Hematopoietic multipotent progenitor cell treated with erythropoietin and hydrocortisone succinate and interleukin-3 and kit ligand, for 6 days (in vitro differentiated cells): ENCODE measurements around the gene ATP8A2.

ENCODE experiments used
- DNase-seq: peaks from one replicate; pipeline ENCODE4 v3.0.0-alpha.2; 2015

ATP8A2 gene

GRCh38 chr13:25982907-25983306 lies 611.1 kb downstream of the ATP8A2 start:
- no peak for DNase-seq

GRCh38 chr13:25987987-25988386 lies 616.2 kb downstream of the ATP8A2 start:
- DNase-seq = no peak

GRCh38 chr13:25988661-25989060 lies 616.9 kb downstream of the ATP8A2 start:
- DNase-seq = no peak

GRCh38 chr13:25990801-25991200 lies 619.0 kb downstream of the ATP8A2 start:
- DNase-seq = no peak

GRCh38 chr13:25992076-25992475 lies 620.3 kb downstream of the ATP8A2 start:
- no peak for DNase-seq

GRCh38 chr13:26007261-26008125 lies 635.7 kb downstream of the ATP8A2 start:
- DNase-seq = no peak

GRCh38 chr13:26010487-26011207 lies 638.9 kb downstream of the ATP8A2 start:
- DNase-seq = no peak

GRCh38 chr13:26011208-26011573 lies 639.4 kb downstream of the ATP8A2 start:
- DNase-seq = no peak

GRCh38 chr13:26011996-26012821 lies 640.4 kb downstream of the ATP8A2 start:
- DNase-seq = peak; percentile 9

- DNase-seq = no peak
Observed at GRCh38 chr13:26012995-26013394, 641.2 kb downstream of the ATP8A2 start.

GRCh38 chr13:26015271-26016125 lies 643.7 kb downstream of the ATP8A2 start:
- no peak for DNase-seq

- DNase-seq = no peak
Observed at GRCh38 chr13:26016189-26016588, 644.4 kb downstream of the ATP8A2 start.

GRCh38 chr13:26017196-26017921 lies 645.6 kb downstream of the ATP8A2 start:
- no peak for DNase-seq

- DNase-seq = no peak
Observed at GRCh38 chr13:26017932-26018665, 646.3 kb downstream of the ATP8A2 start.

- no peak for DNase-seq
Observed at GRCh38 chr13:26019251-26019650, 647.5 kb downstream of the ATP8A2 start.

GRCh38 chr13:26019881-26020870 lies 648.4 kb downstream of the ATP8A2 start:
- peak; percentile 7 for DNase-seq

GRCh38 chr13:26020891-26021290 lies 649.1 kb downstream of the ATP8A2 start:
- no peak for DNase-seq

GRCh38 chr13:26021516-26021915 lies 649.7 kb downstream of the ATP8A2 start:
- DNase-seq = no peak

- DNase-seq = no peak
Observed at GRCh38 chr13:26021956-26022355, 650.2 kb downstream of the ATP8A2 start.
